HCT116 (cell line): ENCODE data around the gene NCMAP.
"Not testable (repeated sequence)": the region's sequence is repeated elsewhere in the genome, so short reads cannot be mapped to it uniquely, and the experiment has no call there.

Experiments used
- CTCF ChIP-seq, 3 experiments: fragments of 200-600 bp in 1 of 3; sonication (generic) in 1 of 3; IDR thresholded peaks in 2 of 3; conservative IDR thresholded peaks in 1 of 3; 2 replicates each; pipeline ENCODE4 v1.5.1; 2012 to 2017; ENCODE audit warnings: low read depth in 2 of 3, low read length in 2 of 3, antibody characterized with exemption in 1 of 3, borderline replicate concordance in 1 of 3, control low read depth in 1 of 3, mild to moderate bottlenecking in 1 of 3, mixed read lengths in 1 of 3, mixed run types in 1 of 3, moderate library complexity in 1 of 3; ENCODE audit not compliant: insufficient read depth in 1 of 3
- EZH2 ChIP-seq: fragments of 200-600 bp; sonication (generic); IDR thresholded peaks from 2 replicates; pipeline ENCODE4 v1.6.1; 2017; ENCODE audit warnings: antibody characterized with exemption, mixed run types
- FOSL1 ChIP-seq: IDR thresholded peaks from 2 replicates; pipeline ENCODE4 v1.6.1; 2012; ENCODE audit warnings: low read depth
- JUND ChIP-seq: IDR thresholded peaks from 2 replicates; pipeline ENCODE4 v1.6.1; 2012
- POLR2A ChIP-seq: IDR thresholded peaks from 2 replicates; pipeline ENCODE4 v1.7.0; 2011; ENCODE audit warnings: borderline replicate concordance; ENCODE audit not compliant: insufficient read depth, insufficient read length; ENCODE audit errors: extremely low read depth
- POLR2AphosphoS5 ChIP-seq: IDR thresholded peaks from 2 replicates; pipeline ENCODE4 v1.6.1; 2011; ENCODE audit warnings: mild to moderate bottlenecking, low read depth, low read length, moderate library complexity
- RAD21 ChIP-seq: IDR thresholded peaks from 2 replicates; pipeline ENCODE4 v1.6.1; 2012; ENCODE audit warnings: low read depth, mild to moderate bottlenecking
- REST ChIP-seq: IDR thresholded peaks from 2 replicates; pipeline ENCODE4 v1.6.1; 2012; ENCODE audit warnings: low read depth
- SIN3A ChIP-seq: IDR thresholded peaks from 2 replicates; pipeline ENCODE4 v1.6.1; 2012; ENCODE audit warnings: low read depth
- SP1 ChIP-seq: IDR thresholded peaks from 2 replicates; pipeline ENCODE4 v1.6.1; 2012; ENCODE audit warnings: low read depth
- ZBTB33 ChIP-seq: IDR thresholded peaks from 2 replicates; pipeline ENCODE4 v1.6.1; 2011; ENCODE audit warnings: mild to moderate bottlenecking, low read length, moderate library complexity; ENCODE audit not compliant: insufficient replicate concordance; ENCODE audit errors: extremely low read depth
- TF ChIP-seq, protein P1 (sequence below): IDR thresholded peaks from 2 replicates; pipeline ENCODE4 v1.6.1; 2012

DNA sequence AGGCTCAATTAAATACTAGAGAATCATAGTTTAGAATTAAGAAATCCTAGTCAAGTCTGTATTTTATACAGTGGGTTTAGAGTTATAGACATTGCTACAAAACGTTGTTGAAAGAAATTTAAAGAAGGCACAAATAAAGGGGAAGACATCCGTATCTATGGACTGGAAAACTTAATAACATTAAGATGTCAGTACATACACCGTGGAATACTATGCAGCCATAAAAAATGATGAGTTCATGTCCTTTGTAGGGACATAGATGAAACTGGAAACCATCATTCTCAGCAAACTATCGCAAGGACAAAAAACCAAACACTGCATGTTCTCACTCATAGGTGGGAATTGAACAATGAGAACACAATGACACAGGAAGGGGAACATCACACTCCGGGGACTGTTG, 35.6 kb upstream of the NCMAP start:
- not testable (repeated sequence) for TF ChIP-seq POLR2AphosphoS5; CTCF (IDR thresholded peaks at IDR 0.05 in 2 of 3, conservative IDR thresholded peaks at IDR 0.05 in 1 of 3; ENCODE audit: borderline replicate concordance in 1 of 3, insufficient read depth in 1 of 3, low read depth in 2 of 3, low read length in 2 of 3); SP1; JUND; RAD21; POLR2A; REST; ZBTB33; EZH2; FOSL1; SIN3A
- TF ChIP-seq, protein P1, sequence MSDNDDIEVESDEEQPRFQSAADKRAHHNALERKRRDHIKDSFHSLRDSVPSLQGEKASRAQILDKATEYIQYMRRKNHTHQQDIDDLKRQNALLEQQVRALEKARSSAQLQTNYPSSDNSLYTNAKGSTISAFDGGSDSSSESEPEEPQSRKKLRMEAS, result not testable (repeated sequence)
